ENCODE measurements around the gene PLA2G6.

PLA2G6 gene

GRCh38 chr22:38141217-38141973, 40.2 kb downstream of the PLA2G6 start:
- H3K4me3 ChIP-seq (ENCODE audit: low read depth, low read length) = no peak overlapping the region
- TF ChIP-seq CTCF (IDR thresholded peaks at IDR 0.05; ENCODE audit: insufficient read depth, low read length, missing control alignments) = no peak
- ChIA-PET POLR2A (no interaction called here), CTCF (interaction anchor here (1.5 to 7.3 kb wide), 2 partner anchors 13 to 27 kb away, joined by 3 to 34 read pairs; no protein-coding TSS in a partner anchor)
- DNase-seq (ENCODE audit: low read depth, low spot score) = no peak

DNA sequence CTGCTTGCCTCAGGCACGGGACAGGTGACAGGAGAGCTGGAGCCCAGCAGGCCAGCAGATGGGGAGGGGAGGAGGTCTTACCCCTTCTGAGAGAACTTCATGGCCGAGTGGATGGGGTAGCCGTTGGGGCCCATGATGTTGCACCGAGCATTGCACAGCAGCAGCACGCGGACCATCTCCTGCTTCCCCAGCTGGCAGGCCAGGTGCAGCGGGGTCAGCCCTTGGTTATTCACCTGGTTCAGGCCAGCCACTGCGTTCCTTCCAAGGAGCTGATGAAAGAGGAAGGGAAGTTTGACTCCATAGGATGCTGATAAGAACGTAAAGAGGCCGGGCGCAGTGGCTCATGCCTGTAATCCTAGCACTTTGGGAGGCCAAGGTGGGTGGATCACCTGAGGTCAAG, 41.7 kb downstream of the PLA2G6 start:
- CTCF ChIA-PET = interaction anchor here (0.6 to 7.3 kb wide), 3 partner anchors 12 to 81 kb away, joined by 3 to 34 read pairs (median 3); no protein-coding TSS in a partner anchor
- POLR2A ChIA-PET = no interaction called here
- no peak for DNase-seq (ENCODE audit: low read depth, low spot score)

DNA sequence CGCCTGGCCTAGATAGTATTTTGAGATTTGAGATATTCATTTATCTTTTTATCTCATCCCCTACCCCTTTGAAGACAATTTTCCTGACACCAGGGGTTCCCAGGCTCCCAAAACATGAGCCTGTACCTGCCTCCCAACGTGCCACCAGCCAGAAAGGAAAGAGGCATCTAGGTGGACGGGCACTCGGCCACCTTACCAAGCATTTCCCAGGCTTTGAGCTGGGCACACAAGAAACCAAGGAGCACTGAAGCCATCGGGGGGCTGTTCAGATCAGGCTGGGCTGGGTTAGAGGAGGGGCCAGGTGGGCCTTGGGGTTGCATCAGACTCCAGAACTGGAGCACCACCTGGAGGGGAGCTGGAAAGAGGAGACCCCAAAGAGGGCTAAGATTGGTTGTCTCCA, 42.7 kb downstream of the PLA2G6 start:
- H3K4me3 ChIP-seq (ENCODE audit: low read depth, low read length) = no peak overlapping the region
- CTCF ChIA-PET = no interaction called here
- no peak for TF ChIP-seq CTCF (IDR thresholded peaks at IDR 0.05; ENCODE audit: insufficient read depth, low read length, missing control alignments)
- DNase-seq (ENCODE audit: low read depth, low spot score) = no peak
- POLR2A ChIA-PET = no interaction called here

More for the DNA sequence above, 41.7 kb downstream of the PLA2G6 start:
- no peak for TF ChIP-seq CTCF (IDR thresholded peaks at IDR 0.05; ENCODE audit: insufficient read depth, low read length, missing control alignments)
- H3K4me3 ChIP-seq (ENCODE audit: low read depth, low read length) = no peak overlapping the region

GRCh38 chr22:38137876-38138687, 43.5 kb downstream of the PLA2G6 start:
- no peak overlapping the region for H3K4me3 ChIP-seq (ENCODE audit: low read depth, low read length)
- no peak for TF ChIP-seq CTCF (IDR thresholded peaks at IDR 0.05; ENCODE audit: insufficient read depth, low read length, missing control alignments)
- CTCF ChIA-PET = interaction anchor here (2.5 kb wide), 1 partner anchor 24 kb away, joined by 14 read pairs; no protein-coding TSS in a partner anchor
- DNase-seq (ENCODE audit: low read depth, low spot score) = no peak
- POLR2A ChIA-PET = no interaction called here

- ChIA-PET CTCF (interaction anchor here (0.8 to 2.5 kb wide), 2 partner anchors 22 to 210 kb away, joined by 3 to 14 read pairs; no protein-coding TSS in a partner anchor), POLR2A (no interaction called here)
- H3K4me3 ChIP-seq (ENCODE audit: low read depth, low read length) = no peak overlapping the region
- DNase-seq (ENCODE audit: low read depth, low spot score) = no peak
- TF ChIP-seq CTCF (IDR thresholded peaks at IDR 0.05; ENCODE audit: insufficient read depth, low read length, missing control alignments) = no peak
Measured at GRCh38 chr22:38136607-38137006, 45.0 kb downstream of the PLA2G6 start.
